Stimulated activated CD8-positive, alpha-beta memory T cell treated with anti-CD3 and anti-CD28 coated beads, Interleukin-4, amount 100 ng/mL, for 48 hours (primary cell): ENCODE measurements around the gene SERTM2.

Experiments used
- DNase-seq: peaks from one replicate; pipeline ENCODE4 v3.0.0-alpha.2; 2020

SERTM2 gene

DNA sequence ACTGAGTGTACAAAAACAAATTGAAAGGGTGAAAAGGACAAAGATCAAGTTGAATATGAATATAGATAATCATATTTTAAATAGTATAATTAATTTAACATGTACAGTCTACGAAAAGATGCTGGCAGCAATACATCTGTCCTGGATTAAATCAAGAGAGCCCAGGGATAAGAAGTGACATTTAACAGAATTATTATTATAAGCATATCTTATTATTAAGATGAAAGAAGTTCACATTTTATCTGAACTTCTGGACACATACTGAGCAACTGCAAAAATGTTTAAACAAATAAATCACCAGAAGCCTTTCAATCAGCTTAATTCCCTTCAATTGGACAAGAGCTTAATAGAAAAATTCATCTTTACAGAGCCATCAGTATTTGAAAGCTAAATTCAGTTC, 50.4 kb downstream of the SERTM2 start:
- no peak for DNase-seq

GRCh38 chrX:111567542-111568255, 56.3 kb downstream of the SERTM2 start:
- DNase-seq, result no peak

- no peak for DNase-seq
These were observed 56.9 kb downstream of the SERTM2 start for GRCh38 chrX:111568354-111568753.

GRCh38 chrX:111568817-111569216, 57.4 kb downstream of the SERTM2 start:
- no peak for DNase-seq
